Ascending aorta (tissue), 2 donors: ENCODE measurements around the gene PSPH. TPM values are rescaled to one million over a fixed set of nuclear protein-coding genes. Genes with fewer than 3 reads are reported as not detected.
A peak's percentile ranks its signal among the peaks of the same experiment; 100 is the strongest.
"Not testable (repeated sequence)": the region's sequence is repeated elsewhere in the genome, so short reads cannot be mapped to it uniquely, and the experiment has no call there.

ENCODE experiments used
- DNase-seq, 2 donors: peaks; one replicate each; pipeline ENCODE4 v3.0.0-alpha.2; 2019; ENCODE audit warnings: low spot score in 2 of 2
- H3K27ac ChIP-seq, 2 donors: fragments of 200-600 bp; sonication (generic); one replicate each; pipeline ENCODE4 v1.5.1; 2016 to 2017; ENCODE audit warnings: mild to moderate bottlenecking in 1 of 2
- H3K27me3 ChIP-seq: fragments of 200-600 bp; sonication (generic); one replicate; pipeline ENCODE4 v1.5.1; 2017
- H3K36me3 ChIP-seq, 2 donors: fragments of 200-600 bp; sonication (generic); one replicate each; pipeline ENCODE4 v1.5.1; 2016
- H3K4me1 ChIP-seq, 2 donors: fragments of 200-600 bp; sonication (generic); one replicate each; pipeline ENCODE4 v1.5.1; 2016 to 2017; ENCODE audit warnings: mild to moderate bottlenecking in 1 of 2
- H3K4me3 ChIP-seq, 2 donors: fragments of 200-600 bp; sonication (generic); one replicate each; pipeline ENCODE4 v1.5.1; 2016 to 2017; ENCODE audit warnings: mild to moderate bottlenecking in 1 of 2
- H3K9me3 ChIP-seq, 2 donors: fragments of 200-600 bp; sonication (generic); one replicate each; pipeline ENCODE4 v1.5.1; 2016
- intact Hi-C: fragments of 100-400 bp; cut with DNase I; formaldehyde crosslinking; loops from one replicate; pipeline ENCODE4 v1.15.1; 2023
- total RNA-seq: library from RNA; depleted of rRNA; stranded (reverse); fragments of >200 nt; gene quantifications from one replicate; pipeline ENCODE4 v1.1.0, GENCODE V29; 2016
- TF ChIP-seq, protein P1 (sequence below), 3 experiments: fragments of 200-600 bp in 2 of 3; fragments of 450-650 bp in 1 of 3; sonication (generic) in 2 of 3; IDR thresholded peaks; one replicate each; pipeline ENCODE4 v1.5.1; 2016 to 2019; ENCODE audit warnings: antibody characterized with exemption in 3 of 3, mild to moderate bottlenecking in 1 of 3, moderate library complexity in 1 of 3

Gene PSPH
- total RNA-seq, 1 donor from 2014 or later: not detected

- peak; percentile 53 to 85 for DNase-seq
- H3K36me3 ChIP-seq: peaks cover 14 to 16% of the 10 kb centered on the region in 2 donors
- no peaks in the 10 kb centered on the region for H3K27me3 ChIP-seq
- H3K9me3 ChIP-seq: no peaks in the 10 kb centered on the region
- peaks cover 3 to 12% of the 10 kb centered on the region in 2 donors for H3K4me1 ChIP-seq
- TF ChIP-seq, protein P1, sequence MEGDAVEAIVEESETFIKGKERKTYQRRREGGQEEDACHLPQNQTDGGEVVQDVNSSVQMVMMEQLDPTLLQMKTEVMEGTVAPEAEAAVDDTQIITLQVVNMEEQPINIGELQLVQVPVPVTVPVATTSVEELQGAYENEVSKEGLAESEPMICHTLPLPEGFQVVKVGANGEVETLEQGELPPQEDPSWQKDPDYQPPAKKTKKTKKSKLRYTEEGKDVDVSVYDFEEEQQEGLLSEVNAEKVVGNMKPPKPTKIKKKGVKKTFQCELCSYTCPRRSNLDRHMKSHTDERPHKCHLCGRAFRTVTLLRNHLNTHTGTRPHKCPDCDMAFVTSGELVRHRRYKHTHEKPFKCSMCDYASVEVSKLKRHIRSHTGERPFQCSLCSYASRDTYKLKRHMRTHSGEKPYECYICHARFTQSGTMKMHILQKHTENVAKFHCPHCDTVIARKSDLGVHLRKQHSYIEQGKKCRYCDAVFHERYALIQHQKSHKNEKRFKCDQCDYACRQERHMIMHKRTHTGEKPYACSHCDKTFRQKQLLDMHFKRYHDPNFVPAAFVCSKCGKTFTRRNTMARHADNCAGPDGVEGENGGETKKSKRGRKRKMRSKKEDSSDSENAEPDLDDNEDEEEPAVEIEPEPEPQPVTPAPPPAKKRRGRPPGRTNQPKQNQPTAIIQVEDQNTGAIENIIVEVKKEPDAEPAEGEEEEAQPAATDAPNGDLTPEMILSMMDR (IDR thresholded peaks at IDR 0.05): no peak
- H3K4me3 ChIP-seq: no peak overlapping the region
- peak overlapping the region; percentile 77 to 86 for H3K27ac ChIP-seq
- intact Hi-C loops: loop anchor here (5.0 kb wide), 2 partner anchors 96 to 519 kb away; partner anchors contain the start of gene VOPP1
These were observed 40.3 kb upstream of the PSPH start for GRCh38 chr7:56091591-56091990.

GRCh38 chr7:56087445-56087844 lies 36.2 kb upstream of the PSPH start:
- Histone ChIP-seq H3K27ac (no peak overlapping the region), H3K4me1 (peaks cover 0 to 7% of the 10 kb centered on the region in 2 donors), H3K9me3 (no peaks in the 10 kb centered on the region), H3K27me3 (no peaks in the 10 kb centered on the region), H3K4me3 (no peak overlapping the region), H3K36me3 (peaks cover 21 to 22% of the 10 kb centered on the region in 2 donors)
- TF ChIP-seq, protein P1 (IDR thresholded peaks at IDR 0.05): no peak
- intact Hi-C loops: no loop called here
- DNase-seq: no peak

GRCh38 chr7:56086761-56087160 lies 35.5 kb upstream of the PSPH start:
- no peak for DNase-seq
- intact Hi-C loops: no loop called here
- peaks cover 0 to 1% of the 10 kb centered on the region in 2 donors for H3K4me1 ChIP-seq
- no peaks in the 10 kb centered on the region for H3K9me3 ChIP-seq
- peaks cover 22 to 25% of the 10 kb centered on the region in 2 donors for H3K36me3 ChIP-seq
- no peak overlapping the region for H3K4me3 ChIP-seq
- no peaks in the 10 kb centered on the region for H3K27me3 ChIP-seq
- H3K27ac ChIP-seq: no peak overlapping the region
- TF ChIP-seq, protein P1 (IDR thresholded peaks at IDR 0.05): no peak

DNA sequence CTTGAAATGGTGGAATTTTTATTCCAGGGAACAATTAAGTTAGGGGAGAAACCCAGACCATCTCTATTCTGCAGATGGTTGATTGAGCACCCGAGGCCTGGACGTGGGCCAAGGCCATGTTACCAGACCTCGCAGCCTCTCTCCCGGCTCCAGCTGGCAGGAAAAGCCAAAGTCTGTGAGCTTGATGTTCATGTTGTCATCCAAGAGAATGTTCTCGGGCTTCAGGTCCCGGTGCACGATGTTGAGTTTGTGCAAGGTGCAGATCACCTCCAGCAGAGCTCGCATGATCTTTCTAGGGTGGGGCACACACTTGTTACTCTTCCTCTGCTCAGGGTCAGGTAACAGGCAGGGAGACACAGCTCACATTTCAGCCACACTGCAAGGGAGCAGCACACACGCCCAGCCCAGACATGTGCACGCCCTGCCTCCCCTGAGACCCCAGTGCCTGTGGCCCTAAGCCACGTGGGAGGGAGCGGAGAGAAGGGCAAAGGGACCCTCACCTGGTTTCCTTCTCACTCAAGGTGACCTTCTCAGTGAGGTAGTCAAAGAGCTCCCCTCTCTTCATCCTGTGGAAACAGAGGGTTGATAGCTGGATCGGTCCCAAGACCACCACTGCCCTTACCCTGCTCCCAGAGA lies 32.0 kb upstream of the PSPH start:
- Histone ChIP-seq H3K36me3 (peaks cover 19 to 22% of the 10 kb centered on the region in 2 donors), H3K9me3 (no peaks in the 10 kb centered on the region), H3K4me3 (no peak overlapping the region), H3K27ac (peak overlapping the region; percentile 3 to 51), H3K4me1 (peaks cover 3 to 23% of the 10 kb centered on the region in 2 donors), H3K27me3 (no peaks in the 10 kb centered on the region)
- no peak for DNase-seq
- TF ChIP-seq, protein P1 (IDR thresholded peaks at IDR 0.05): no peak
- intact Hi-C loops: no loop called here

DNA sequence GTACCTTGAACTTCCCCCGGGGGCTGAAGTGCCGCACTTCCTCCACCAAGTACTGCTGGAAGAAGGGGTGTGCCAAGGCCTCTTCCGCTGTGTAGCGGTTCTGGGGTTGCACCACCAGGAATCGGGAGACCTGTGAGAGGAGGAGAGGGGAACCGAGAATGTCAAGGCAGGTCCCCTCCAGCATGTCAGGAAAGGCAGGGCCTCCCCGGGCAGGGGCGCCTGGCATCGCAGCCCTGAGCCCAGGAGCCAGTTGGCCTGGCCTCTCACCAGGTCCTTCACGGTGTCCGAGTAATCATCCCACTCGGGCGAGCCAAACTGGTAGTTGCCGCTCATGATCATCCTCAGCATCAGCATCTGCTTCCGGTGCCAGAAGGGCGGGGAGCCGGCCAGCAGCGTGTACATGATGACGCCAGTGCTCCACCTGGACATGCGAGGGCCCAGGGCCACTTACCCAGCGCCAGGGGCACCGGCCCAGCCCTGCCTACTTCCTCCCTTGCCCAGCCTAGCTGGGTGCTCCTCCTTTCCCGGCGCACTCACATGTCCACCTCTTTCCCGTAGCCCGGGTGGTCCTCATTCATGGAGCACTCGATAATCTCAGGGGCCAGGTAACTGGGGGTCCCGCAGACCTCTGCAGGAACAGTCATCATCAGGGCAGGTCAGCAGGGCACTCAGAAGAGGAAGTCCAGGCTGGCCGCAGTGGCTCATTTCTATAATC lies 30.5 kb upstream of the PSPH start:
- no peak for DNase-seq
- H3K36me3 ChIP-seq: peaks cover 12 to 16% of the 10 kb centered on the region in 2 donors
- peak overlapping the region; percentile 77 to 78 for H3K27ac ChIP-seq
- H3K27me3 ChIP-seq: no peaks in the 10 kb centered on the region
- H3K9me3 ChIP-seq: no peaks in the 10 kb centered on the region
- no peak overlapping the region for H3K4me3 ChIP-seq
- peaks cover 3 to 23% of the 10 kb centered on the region in 2 donors for H3K4me1 ChIP-seq
- intact Hi-C loops: no loop called here
- TF ChIP-seq, protein P1 (IDR thresholded peaks at IDR 0.05): no peak

DNA sequence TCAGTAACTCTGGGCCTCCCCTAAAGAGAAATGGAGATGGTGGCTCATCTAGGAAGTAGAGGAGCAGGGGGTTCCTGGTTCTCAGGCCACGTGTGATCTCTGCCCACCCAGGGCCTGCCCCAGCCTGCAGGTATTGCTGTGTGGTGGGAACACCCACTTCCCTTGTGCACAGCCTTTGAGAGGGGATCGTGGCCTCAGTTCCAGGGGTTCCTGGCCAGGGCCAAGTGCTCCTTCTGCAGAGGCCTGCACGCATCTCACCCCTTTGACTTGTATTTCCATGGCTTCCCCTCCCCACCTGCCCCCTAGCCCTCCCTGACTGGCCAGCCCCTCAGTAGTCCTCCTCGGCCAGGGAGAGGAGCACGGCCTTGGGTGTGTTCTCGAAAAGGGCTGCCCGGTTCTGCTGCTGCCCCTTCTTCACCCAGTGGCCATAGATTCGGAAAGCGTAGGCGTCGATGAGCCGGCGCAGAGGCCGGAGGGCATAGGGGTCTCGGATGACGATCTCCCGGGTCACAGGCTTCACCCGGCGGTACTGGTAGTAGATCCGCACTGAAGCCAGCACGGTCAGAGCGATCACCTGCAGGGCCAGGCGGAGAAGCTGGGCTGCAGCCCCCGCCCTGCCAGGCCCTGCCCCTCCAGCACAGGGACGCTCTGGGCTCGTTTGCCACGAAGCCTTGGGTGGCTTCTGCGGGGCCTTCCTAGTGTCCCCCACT lies 29.6 kb upstream of the PSPH start:
- H3K9me3 ChIP-seq, intact Hi-C loops, H3K27me3 ChIP-seq, DNase-seq, H3K4me3 ChIP-seq: not testable (repeated sequence)
- Histone ChIP-seq H3K27ac (peak overlapping the region; percentile 77 to 78), H3K4me1 (peaks cover 3 to 23% of the 10 kb centered on the region in 2 donors), H3K36me3 (peaks cover 5 to 12% of the 10 kb centered on the region in 2 donors)
